HCT116 (cell line): Measurements from ENCODE around the gene DNAJC5G. TPM values are rescaled to one million over a fixed set of nuclear protein-coding genes. Genes with fewer than 3 reads are reported as not detected.

Experiments used
- ATAC-seq: fragments of 200-7000 bp; cut with Tn5 transposase; 2 replicates; pipeline ENCODE4 v1.9.1; 2020; ENCODE audit warnings: mild to moderate bottlenecking, moderate library complexity
- BruUV-seq: library from RNA; stranded (reverse); fragments of 400-500 nt; replicated peaks from 2 replicates; lab custom pipeline; 2021; lab: Mats Ljungman, UMichigan
- CTCF ChIA-PET: fragments of 300-600 bp; sonication (Branson Sonifier 250); formaldehyde crosslinking; loops from one replicate; lab custom pipeline; 2021; ENCODE audit warnings: antibody characterized with exemption; lab: Charles Lee
- POLR2A ChIA-PET: fragments of 300-600, 350-600 bp; sonication (Branson Sonifier 250); formaldehyde crosslinking; loops from one replicate; lab custom pipeline; 2021; ENCODE audit warnings: antibody characterized with exemption; lab: Charles Lee
- RAD21 ChIA-PET, 2 experiments: fragments of 300-600 bp; sonication (Branson Sonifier 250); formaldehyde crosslinking; loops; one replicate each; lab custom pipeline; 2023; ENCODE audit warnings: low total read pairs in 2 of 2; ENCODE audit not compliant: uncharacterized antibody in 2 of 2, unreplicated experiment in 2 of 2, low non-redundant PET in 1 of 2; lab: Charles Lee
- DNase-seq: peaks from one replicate; pipeline ENCODE4 v3.0.0-alpha.2; 2010; ENCODE audit warnings: low read depth, low spot score
- H2AFZ ChIP-seq: fragments of 200-600 bp; shearing (Covaris generic), sonication (generic); 2 replicates; pipeline ENCODE4 v1.6.1; 2017; ENCODE audit warnings: low read depth, mixed run types, mixed read lengths, antibody characterized with exemption, low read length; ENCODE audit not compliant: poor library complexity, severe bottlenecking
- H3K27ac ChIP-seq: 2 replicates; pipeline ENCODE4 v1.5.1; 2012; ENCODE audit warnings: low read depth, low read length
- H3K27me3 ChIP-seq: fragments of 200-600 bp; sonication (generic); 2 replicates; pipeline ENCODE4 v1.6.1; 2016; ENCODE audit warnings: mixed run types, low read length, mixed read lengths; ENCODE audit not compliant: insufficient read depth
- H3K36me3 ChIP-seq, 2 experiments: fragments of 200-500 bp in 1 of 2; fragments of 200-600 bp in 1 of 2; sonication (Bioruptor generic) in 1 of 2; sonication (generic) in 1 of 2; 2 replicates each; pipeline versions ENCODE4 v1.5.1 to v1.6.1; 2014 to 2016; ENCODE audit warnings: low read length in 2 of 2, inconsistent platforms in 1 of 2, mixed read lengths in 1 of 2, mixed run types in 1 of 2; ENCODE audit not compliant: insufficient read depth in 2 of 2, control insufficient read depth in 1 of 2
- H3K4me1 ChIP-seq, 2 experiments: fragments of 200-600 bp in 1 of 2; sonication (generic) in 1 of 2; 2 replicates each; pipeline versions ENCODE4 v1.5.1 to v1.6.1; 2012 to 2017; ENCODE audit warnings: low read length in 2 of 2, inconsistent platforms in 1 of 2, mild to moderate bottlenecking in 1 of 2, mixed read lengths in 1 of 2, mixed run types in 1 of 2, moderate library complexity in 1 of 2; ENCODE audit not compliant: insufficient read depth in 2 of 2, control insufficient read depth in 1 of 2
- H3K4me2 ChIP-seq: fragments of 200-600 bp; sonication (generic); 2 replicates; pipeline ENCODE4 v1.6.1; 2017; ENCODE audit warnings: mixed run types, low read length, mixed read lengths
- H3K4me3 ChIP-seq, 2 experiments: fragments of 200-600 bp in 1 of 2; sonication (generic) in 1 of 2; replicated peaks in 1 of 2; 2 replicates each; pipeline ENCODE4 v1.5.1; 2011 to 2016; ENCODE audit warnings: low read length in 2 of 2, control low read depth in 1 of 2, low read depth in 1 of 2, mild to moderate bottlenecking in 1 of 2, mixed read lengths in 1 of 2, mixed run types in 1 of 2
- H3K79me2 ChIP-seq: fragments of 200-600 bp; sonication (generic); 2 replicates; pipeline ENCODE4 v1.6.1; 2017; ENCODE audit warnings: mild to moderate bottlenecking, mixed run types, low read length, moderate library complexity, mixed read lengths; ENCODE audit not compliant: insufficient read depth
- H3K9ac ChIP-seq: fragments of 200-600 bp; sonication (generic); 2 replicates; pipeline ENCODE4 v1.6.1; 2016; ENCODE audit warnings: low read length, mixed read lengths
- H3K9me2 ChIP-seq: fragments of 200-600 bp; sonication (generic), shearing (Covaris generic); 2 replicates; pipeline ENCODE4 v1.6.1; 2017; ENCODE audit warnings: mixed run types, mild to moderate bottlenecking, moderate library complexity; ENCODE audit not compliant: insufficient read depth
- H3K9me3 ChIP-seq, 2 experiments: fragments of 200-500 bp in 1 of 2; fragments of 200-600 bp in 1 of 2; sonication (Bioruptor generic) in 1 of 2; sonication (generic) in 1 of 2; 2 replicates each; pipeline ENCODE4 v1.6.1; 2014 to 2017; ENCODE audit warnings: low read length in 2 of 2, mixed read lengths in 2 of 2, inconsistent platforms in 1 of 2, low read depth in 1 of 2, mild to moderate bottlenecking in 1 of 2, mixed run types in 1 of 2, moderate library complexity in 1 of 2; ENCODE audit not compliant: control insufficient read depth in 1 of 2, insufficient read depth in 1 of 2
- H4K20me1 ChIP-seq: fragments of 200-600 bp; sonication (generic), shearing (Covaris generic); 2 replicates; pipeline ENCODE4 v1.6.1; 2017; ENCODE audit warnings: mixed run types, mild to moderate bottlenecking, moderate library complexity; ENCODE audit not compliant: insufficient read depth
- ATF3 ChIP-seq: IDR thresholded peaks from 2 replicates; pipeline ENCODE4 v1.6.1; 2012
- CBX3 ChIP-seq: IDR thresholded peaks from 2 replicates; pipeline ENCODE4 v1.6.1; 2012; ENCODE audit warnings: low read depth
- ELF1 ChIP-seq: IDR thresholded peaks from 2 replicates; pipeline ENCODE4 v1.6.1; 2012; ENCODE audit warnings: low read depth, borderline replicate concordance
- EZH2 ChIP-seq: fragments of 200-600 bp; sonication (generic); IDR thresholded peaks from 2 replicates; pipeline ENCODE4 v1.6.1; 2017; ENCODE audit warnings: antibody characterized with exemption, mixed run types
- EZH2phosphoT487 ChIP-seq: fragments of 200-600 bp; IDR thresholded peaks from 2 replicates; pipeline ENCODE4 v1.6.1; 2018; ENCODE audit warnings: antibody characterized with exemption, borderline replicate concordance
- FOSL1 ChIP-seq: IDR thresholded peaks from 2 replicates; pipeline ENCODE4 v1.6.1; 2012; ENCODE audit warnings: low read depth
- JUND ChIP-seq: IDR thresholded peaks from 2 replicates; pipeline ENCODE4 v1.6.1; 2012
- MAX ChIP-seq: IDR thresholded peaks from 2 replicates; pipeline ENCODE4 v1.6.1; 2012
- POLR2AphosphoS5 ChIP-seq: IDR thresholded peaks from 2 replicates; pipeline ENCODE4 v1.6.1; 2011; ENCODE audit warnings: mild to moderate bottlenecking, low read depth, low read length, moderate library complexity
- RAD21 ChIP-seq: IDR thresholded peaks from 2 replicates; pipeline ENCODE4 v1.6.1; 2012; ENCODE audit warnings: low read depth, mild to moderate bottlenecking
- REST ChIP-seq: IDR thresholded peaks from 2 replicates; pipeline ENCODE4 v1.6.1; 2012; ENCODE audit warnings: low read depth
- SIN3A ChIP-seq: IDR thresholded peaks from 2 replicates; pipeline ENCODE4 v1.6.1; 2012; ENCODE audit warnings: low read depth
- SRF ChIP-seq: IDR thresholded peaks from 2 replicates; pipeline ENCODE4 v1.6.1; 2012; ENCODE audit warnings: low read depth
- TCF7L2 ChIP-seq: IDR thresholded peaks from 2 replicates; pipeline ENCODE4 v1.7.0; 2011; ENCODE audit warnings: borderline replicate concordance, inconsistent platforms; ENCODE audit not compliant: insufficient read depth, insufficient read length; ENCODE audit errors: extremely low read depth
- ZBTB33 ChIP-seq: IDR thresholded peaks from 2 replicates; pipeline ENCODE4 v1.6.1; 2011; ENCODE audit warnings: mild to moderate bottlenecking, low read length, moderate library complexity; ENCODE audit not compliant: insufficient replicate concordance; ENCODE audit errors: extremely low read depth
- ZFX ChIP-seq: fragments of 450-650 bp; IDR thresholded peaks from 2 replicates; pipeline ENCODE4 v1.6.1; 2017
- intact Hi-C: fragments of 100-400 bp; cut with micrococcal nuclease; formaldehyde crosslinking; loops from 2 replicates; pipeline ENCODE4 v1.10.0; 2022
- total RNA-seq: library from RNA; stranded (reverse); gene quantifications from one replicate; pipeline ENCODE4 v1.2.1, GENCODE V29; 2021; ENCODE audit not compliant: unreplicated experiment

The DNAJC5G gene
- total RNA-seq, 1 experiment from 2014 or later: 2.5 TPM

- BruUV-seq: no TSS peak
- H3K4me1 ChIP-seq: no peaks in the 10 kb centered on the region
- no peak overlapping the region for H2AFZ ChIP-seq
- H3K9ac ChIP-seq: no peak overlapping the region
- no peaks in the 10 kb centered on the region for H3K79me2 ChIP-seq
- no peaks in the 10 kb centered on the region for H3K9me2 ChIP-seq
- H3K36me3 ChIP-seq: peaks cover 61 to 80% of the 10 kb centered on the region in 2 experiments
- H4K20me1 ChIP-seq: no peaks in the 10 kb centered on the region
- H3K4me2 ChIP-seq: no peak overlapping the region
- ChIA-PET RAD21 (no interaction called here), POLR2A (no interaction called here), CTCF (no interaction called here)
- no peak for ATAC-seq
- no peak overlapping the region for H3K4me3 ChIP-seq
- no peaks in the 10 kb centered on the region for H3K9me3 ChIP-seq
- intact Hi-C loops: no loop called here
- no peaks in the 10 kb centered on the region for H3K27me3 ChIP-seq
- no peak for DNase-seq
- H3K27ac ChIP-seq: no peak overlapping the region
- TF ChIP-seq FOSL1 (no peak), CBX3 (no peak), ELF1 (no peak), EZH2 (no peak), JUND (no peak), SRF (no peak)
These were observed 41.9 kb upstream of the DNAJC5G start for GRCh38 chr2:27233341-27233740.

GRCh38 chr2:27236136-27236535 is 39.1 kb upstream of the DNAJC5G start:
- Histone ChIP-seq H3K27me3 (no peaks in the 10 kb centered on the region), H3K4me1 (no peaks in the 10 kb centered on the region), H2AFZ (no peak overlapping the region), H3K36me3 (peaks cover 67 to 93% of the 10 kb centered on the region in 2 experiments), H3K4me2 (no peak overlapping the region), H3K4me3 (no peak overlapping the region), H3K9me3 (no peaks in the 10 kb centered on the region), H3K27ac (no peak overlapping the region), H3K9me2 (no peaks in the 10 kb centered on the region), H4K20me1 (no peaks in the 10 kb centered on the region), H3K79me2 (no peaks in the 10 kb centered on the region), H3K9ac (no peak overlapping the region)
- intact Hi-C loops: no loop called here
- no peak for DNase-seq
- ATAC-seq: no peak
- POLR2A ChIA-PET: no interaction called here
- BruUV-seq: no TSS peak
- RAD21 ChIA-PET: no interaction called here
- CTCF ChIA-PET: no interaction called here
- no peak for TF ChIP-seq EZH2
- TF ChIP-seq TCF7L2: no peak
- no peak for TF ChIP-seq CBX3
- no peak for TF ChIP-seq EZH2phosphoT487
- no peak for TF ChIP-seq ZFX
- TF ChIP-seq ELF1: no peak
- TF ChIP-seq FOSL1: no peak
- TF ChIP-seq ATF3: no peak
- no peak for TF ChIP-seq ZBTB33
- no peak for TF ChIP-seq RAD21
- TF ChIP-seq MAX: no peak
- no peak for TF ChIP-seq SIN3A
- TF ChIP-seq JUND: no peak
- TF ChIP-seq REST: no peak
- TF ChIP-seq SRF: no peak
- no peak for TF ChIP-seq POLR2AphosphoS5
